HG03159 (cell line): ENCODE results near the gene TRMT112.

Experiments used
- ATAC-seq: cut with Tn5 transposase; IDR thresholded peaks from one replicate; pipeline ENCODE4 v1.9.1; 2021; ENCODE audit warnings: mild to moderate bottlenecking, moderate library complexity; ENCODE audit not compliant: unreplicated experiment

The TRMT112 gene

DNA sequence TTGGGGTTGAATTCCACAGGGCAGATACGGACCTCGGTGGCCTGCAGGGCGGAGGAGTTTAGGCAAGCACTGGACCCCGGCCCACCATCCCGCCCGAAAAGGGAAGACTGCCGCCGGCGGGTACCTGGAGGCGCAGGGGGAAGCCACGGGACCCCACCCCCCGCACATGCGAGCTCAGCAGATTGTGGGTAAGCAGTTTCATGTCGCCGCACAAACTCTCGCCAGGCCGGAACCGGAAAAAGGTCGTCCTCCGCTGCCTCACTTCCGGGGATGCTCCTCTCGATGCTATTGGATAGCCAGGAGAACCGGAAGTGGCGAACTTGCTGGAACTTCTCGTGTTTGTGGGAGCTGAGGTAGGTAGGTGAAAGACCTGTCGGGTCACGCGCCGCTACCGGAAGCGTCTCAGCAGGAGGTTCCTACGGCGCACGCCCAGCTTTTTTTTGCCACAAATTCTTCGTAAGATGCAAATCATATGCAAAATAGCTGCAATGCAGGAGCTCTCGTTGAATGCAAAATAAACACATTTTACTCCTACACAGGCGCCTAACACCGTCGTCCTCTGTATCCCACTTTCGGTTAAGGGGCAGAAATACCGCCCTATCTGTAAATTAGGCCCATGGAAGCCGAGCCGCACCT lies at the start of gene TRMT112:
Gene TRMT112, minus strand, starts transcription at position 235 of the 636 bp plus-strand sequence. Its CDS starts 33 bp downstream, at position 202.
- peak; percentile 60 for ATAC-seq

DNA sequence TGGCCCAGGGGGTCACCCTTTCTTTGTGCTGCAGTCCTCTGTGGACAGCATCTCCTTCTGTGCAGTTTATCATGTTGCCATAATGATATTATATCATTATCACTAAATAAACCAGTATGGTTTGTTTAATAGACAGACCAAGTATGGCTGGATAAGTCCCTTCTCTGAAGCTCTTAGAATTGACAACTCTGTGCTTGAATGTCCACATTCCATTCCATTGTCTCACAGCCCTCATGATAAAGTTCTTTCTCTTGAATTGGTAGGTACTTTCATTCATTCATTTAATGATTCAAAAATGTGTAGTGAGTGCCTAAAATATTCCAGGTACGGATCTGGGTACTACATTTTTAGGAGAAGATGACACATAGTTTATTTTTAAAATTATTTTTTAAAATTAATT lies 49.4 kb upstream of the TRMT112 start:
- no peak for ATAC-seq

DNA sequence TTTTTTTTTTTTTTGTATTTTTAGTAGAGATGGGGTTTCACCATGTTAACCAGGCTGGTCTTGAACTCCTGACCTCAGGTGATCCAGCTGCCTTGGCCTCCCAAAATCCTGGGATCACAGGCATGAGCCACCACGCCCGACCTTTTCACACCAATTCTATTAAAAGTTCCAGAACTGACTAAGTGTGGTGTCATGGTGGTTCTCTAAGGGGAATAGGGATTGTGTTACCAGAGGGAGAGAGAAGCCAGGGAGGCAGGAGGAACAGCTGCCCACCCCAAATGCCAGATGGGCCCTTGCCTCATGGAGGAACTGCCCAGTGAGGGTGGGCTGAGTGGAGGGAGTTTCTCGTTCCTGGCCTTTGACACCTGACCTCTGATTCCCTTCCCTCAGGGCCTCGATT lies 47.6 kb upstream of the TRMT112 start:
- ATAC-seq, result no peak

DNA sequence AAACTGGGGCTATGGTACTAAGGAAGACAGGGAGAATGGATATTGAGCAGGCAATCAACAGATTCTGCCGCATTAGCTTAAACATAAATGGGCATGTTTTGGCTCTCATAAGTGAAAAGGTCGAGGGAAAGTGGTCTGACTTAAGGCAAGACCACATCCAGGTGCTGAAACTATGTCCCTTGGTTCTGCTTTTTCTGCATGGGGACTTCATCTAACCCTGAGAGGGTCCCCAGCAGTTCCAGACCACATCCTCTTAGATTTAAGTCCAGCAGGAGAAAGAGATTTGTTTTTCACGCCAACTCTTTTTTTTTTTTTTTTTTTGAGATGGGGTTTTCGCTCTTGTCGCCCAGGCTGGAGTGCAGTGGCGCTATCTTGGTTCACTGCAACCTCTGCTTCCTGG lies 47.1 kb upstream of the TRMT112 start:
- ATAC-seq, result no peak

DNA sequence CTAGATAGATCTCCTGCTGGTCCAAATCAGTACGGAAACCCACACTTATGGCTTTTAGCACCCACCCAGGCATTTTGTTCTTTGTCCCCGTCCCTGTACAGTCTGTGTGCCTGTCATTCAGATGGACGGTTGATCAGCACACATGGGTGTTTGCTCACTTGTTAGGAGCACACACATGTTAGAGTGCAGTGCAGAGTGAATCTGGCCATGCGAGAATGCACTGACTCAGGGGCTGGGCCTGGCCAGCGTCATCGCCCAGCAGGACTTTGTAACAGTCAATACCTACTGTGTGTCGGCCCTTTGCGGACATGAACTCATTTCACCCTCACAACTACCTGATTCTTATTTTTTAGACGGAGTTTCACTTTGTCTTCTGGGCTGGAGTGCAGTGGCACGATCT lies 45.0 kb upstream of the TRMT112 start:
- ATAC-seq, result no peak

DNA sequence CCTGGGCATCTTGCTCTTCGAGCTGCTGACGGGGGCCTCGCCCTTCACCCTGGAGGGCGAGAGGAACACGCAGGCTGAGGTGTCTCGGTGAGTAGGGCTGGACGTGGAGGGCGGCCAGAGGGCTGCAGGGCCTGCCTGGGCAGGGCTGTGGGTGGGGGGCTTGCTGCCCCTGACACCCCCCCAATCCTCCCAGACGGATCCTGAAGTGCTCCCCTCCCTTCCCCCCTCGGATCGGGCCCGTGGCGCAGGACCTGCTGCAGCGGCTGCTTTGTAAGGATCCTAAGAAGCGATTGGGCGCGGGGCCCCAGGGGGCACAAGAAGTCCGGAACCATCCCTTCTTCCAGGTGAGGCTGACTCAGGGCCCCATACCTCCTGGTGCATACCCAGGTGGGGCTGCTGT lies 44.3 kb upstream of the TRMT112 start:
- ATAC-seq, result no peak

DNA sequence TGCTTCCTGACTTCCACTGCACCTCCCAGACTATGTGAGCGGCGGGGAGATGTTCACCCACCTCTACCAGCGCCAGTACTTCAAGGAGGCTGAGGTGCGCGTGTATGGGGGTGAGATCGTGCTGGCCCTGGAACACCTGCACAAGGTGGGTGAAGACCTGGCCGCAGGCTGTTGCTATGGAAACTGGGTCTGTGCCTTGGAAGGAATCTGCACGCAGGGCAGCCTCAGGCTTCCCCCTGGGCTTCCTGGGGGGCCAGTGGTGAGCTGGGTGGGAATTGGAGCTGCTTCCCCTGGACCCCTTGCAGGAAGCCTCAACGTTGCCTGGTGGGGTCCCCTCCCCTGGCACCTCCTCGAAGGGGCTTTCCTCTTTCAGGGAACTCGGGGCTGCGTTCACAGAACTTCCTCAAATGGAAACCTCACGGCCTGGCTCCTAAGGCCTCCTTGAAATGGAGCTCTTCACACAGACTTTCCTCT lies 43.1 kb upstream of the TRMT112 start:
- no peak for ATAC-seq

DNA sequence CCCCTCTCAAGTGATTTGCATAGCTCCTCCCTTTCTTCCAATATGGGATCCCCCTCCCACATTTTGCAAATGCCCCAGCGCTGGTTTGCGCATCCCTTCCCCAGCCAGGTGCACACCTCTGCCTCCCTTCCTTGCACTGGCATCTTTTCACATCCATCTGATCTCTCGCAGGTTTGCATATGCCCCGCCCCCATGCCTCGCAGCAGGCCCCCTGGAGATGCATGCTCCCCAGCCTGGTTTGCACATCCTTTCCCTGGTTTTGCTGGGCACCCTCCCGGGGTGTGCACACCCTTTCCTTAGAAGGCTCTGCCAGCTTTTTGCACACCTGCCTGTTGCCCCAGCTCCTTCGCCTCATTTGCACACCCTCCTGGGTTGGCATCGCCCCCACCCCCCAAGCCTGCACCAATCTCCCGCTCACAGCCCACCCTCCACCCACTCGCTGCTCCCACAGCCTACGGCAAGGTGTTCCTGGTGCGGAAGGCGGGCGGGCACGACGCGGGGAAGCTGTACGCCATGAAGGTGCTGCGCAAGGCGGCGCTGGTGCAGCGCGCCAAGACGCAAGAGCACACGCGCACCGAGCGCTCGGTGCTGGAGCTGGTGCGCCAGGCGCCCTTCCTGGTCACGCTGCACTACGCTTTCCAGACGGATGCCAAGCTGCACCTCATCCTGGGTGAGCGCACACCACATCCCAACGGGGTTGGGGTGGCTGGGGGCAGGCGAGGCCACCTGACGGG lies 42.5 kb upstream of the TRMT112 start:
- no peak for ATAC-seq

DNA sequence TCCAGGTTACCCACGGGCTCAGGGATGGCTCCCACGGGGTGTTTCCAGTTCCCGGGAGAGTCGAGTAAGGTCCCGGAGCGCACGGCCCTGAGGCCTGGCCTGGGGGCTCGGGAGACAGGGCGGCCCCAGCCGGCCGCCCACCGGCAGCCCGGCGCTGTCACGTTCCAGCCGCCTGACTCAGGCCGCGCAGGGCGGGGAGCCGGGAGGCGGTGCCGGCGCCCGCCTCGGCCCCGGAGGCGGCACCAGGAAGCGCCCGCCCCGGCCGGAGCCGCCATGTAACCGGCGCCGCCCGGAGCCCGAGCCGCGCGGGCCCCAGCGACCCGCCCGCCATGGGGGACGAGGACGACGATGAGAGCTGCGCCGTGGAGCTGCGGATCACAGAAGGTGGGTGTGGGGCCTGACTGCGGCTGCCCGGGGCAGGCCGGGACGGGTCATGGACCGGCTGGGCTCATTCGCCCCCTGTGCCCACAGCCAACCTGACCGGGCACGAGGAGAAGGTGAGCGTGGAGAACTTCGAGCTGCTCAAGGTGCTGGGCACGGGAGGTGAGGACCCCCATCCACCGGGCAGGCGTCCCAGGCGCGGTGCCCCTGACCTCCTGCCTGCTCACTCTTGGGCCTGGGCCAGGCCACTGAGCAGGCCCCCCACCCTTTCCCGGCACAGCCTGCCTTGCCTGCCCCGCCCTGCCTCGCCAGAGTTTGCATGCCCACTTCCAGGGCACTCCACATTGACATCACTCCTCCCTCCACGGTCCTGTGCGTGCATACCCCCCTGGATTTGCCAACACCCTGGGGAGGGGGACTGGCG lies 41.8 kb upstream of the TRMT112 start, which contains the start of gene RPS6KA4:
Gene RPS6KA4, plus strand, starts transcription at position 256 of the 805 bp plus-strand sequence. Its CDS starts 74 bp downstream, at position 330.
- no peak for ATAC-seq

DNA sequence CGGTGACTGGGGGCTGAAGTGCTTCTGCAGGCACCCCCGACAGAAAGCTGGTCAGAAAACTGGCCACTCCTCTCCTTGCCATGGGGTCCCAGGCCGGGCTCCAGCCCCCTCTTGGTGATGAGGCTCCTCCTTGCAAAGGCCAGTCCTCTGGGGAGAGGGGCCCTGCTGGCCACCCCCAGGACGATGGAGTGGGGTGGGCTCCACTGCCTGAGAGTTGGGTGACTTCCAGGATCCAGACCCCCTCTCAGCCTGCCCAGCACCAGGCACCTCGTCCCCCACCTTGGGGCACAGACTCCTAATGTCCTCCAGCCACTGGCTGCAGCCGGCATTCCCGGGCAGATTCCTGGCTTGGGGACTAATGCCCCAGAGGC lies 41.2 kb upstream of the TRMT112 start:
- no peak for ATAC-seq

DNA sequence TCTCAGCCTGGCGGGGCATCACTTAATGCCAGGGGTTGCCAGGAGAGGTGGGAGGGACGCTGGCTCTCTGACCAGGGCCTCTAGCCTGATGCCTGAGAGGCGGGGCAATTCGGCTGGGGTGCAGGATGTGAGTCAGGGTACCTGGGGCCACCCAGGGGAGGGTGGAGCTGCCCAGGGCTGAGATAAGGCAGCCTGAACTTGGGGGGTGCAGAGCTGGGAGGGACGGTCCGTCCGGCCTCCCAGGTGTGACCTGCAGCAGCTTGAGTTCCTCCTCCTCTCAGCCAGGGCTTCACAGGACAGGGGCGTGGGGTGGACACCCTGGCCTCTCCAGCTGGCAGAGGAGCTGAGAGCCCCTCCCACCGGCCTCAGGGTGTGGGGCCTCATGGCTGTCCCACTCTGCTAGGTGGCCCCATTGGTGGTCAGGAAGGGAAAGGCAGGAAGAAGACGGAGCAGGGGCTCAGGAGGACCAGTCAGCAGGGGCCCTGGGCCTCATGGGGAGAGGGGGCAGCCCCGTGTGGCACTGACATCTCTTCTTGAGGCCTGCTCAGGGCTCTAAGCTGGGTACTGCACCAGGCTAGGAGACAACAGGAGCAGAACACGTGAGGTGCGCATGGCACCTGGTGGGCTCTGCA lies 40.7 kb upstream of the TRMT112 start:
- ATAC-seq, result no peak

DNA sequence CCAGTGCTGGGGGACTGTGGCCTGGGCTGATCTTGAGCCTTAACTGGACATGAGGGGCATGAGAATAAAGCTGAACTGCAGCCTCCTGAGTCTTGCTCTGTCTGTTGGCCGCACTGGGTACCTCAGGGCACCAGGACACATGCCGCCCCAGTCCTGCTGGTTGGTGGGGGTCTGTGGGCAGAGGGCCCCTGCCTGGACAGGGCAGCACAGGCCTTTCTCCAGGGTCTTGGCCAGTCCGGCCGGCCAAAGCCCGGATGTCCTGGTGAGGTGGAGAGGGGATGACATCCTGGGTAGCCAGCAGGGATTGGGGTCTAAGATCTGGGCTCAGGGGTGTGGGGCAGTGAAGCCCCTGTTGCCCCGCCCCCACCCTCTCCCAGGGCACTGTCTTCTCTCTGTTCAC lies 40.1 kb upstream of the TRMT112 start:
- ATAC-seq, result no peak

DNA sequence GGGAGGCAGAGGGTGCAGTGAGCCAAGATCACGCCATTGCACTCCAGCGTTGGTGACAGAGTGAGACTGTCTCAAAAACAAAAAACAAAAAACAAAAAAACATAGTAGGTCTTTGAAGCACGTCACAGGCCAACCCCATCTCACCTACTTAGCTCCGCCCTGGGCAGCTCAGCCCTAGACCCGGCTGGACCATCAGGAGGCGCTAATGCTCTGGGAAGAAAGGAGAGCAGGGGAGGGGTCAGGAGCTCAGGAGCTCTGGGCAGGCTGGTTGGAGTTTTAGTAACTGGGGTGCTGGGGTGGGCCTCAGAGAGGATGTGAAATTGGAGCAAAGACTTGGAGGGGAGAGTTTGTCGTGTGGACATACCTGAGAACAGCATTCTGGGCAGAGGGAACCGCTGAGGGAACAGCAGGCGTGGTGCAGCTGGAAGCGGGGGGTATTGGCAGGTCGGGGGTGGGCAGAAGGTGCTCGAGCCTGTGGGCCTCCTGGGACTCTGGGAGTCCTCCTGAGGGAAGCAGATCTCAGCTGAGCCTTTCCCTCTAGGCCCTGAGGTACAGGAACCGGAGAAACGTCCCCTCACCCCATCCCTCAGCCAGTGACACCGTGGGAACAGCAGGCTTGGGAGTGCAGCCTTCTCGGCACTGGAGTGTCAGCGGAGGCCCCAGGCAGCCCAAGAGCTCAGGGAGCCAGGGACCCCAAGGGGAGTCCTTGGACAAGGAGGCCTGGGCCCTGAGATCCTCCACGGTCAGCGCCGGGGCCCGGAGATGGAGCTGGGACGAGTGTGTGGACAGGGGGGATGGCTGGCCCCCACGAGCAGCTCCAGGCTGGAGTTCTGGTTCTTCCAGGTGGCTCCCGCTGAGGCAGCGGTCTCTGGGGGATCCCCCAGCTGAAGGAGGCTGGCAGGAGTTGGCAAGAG lies 39.4 kb upstream of the TRMT112 start:
- no peak for ATAC-seq

DNA sequence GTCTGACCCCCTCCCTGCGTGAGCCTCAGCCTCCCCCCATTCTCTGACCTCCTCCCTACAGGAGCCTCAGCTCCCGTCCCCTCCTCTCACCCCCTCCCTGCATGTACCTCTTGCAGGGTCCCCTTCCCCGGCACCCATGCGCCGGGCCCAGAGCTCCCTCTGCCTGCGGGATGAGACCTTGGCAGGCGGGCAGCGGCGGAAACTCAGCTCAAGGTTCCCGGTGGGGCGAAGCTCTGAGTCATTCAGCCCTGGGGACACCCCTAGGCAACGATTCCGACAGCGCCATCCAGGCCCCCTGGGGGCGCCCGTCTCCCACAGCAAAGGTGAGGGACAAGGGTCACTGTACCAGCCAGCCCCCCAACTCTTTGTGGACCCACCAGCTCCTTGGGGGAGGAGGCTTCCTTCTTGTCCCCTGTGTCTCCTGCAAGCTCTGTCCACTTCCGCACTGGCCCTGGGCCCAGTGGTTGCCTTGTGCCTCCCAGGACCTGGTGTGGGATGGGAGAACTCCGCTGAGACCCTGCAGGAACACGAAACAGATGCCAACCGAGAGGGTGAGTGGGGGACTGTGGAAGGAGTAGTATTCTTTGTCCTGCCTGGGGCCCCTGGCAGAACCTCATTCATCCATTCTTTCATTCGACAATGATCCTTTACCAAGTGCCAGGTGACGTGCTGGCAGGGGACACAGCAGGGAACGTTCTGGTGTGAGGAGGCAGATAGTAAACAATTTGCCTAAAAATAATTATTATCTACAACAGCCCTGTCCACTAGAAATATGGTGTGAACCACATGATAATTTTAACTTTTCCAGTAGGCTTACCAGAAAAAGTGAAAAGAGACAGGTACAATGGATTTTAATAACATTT lies 38.0 kb upstream of the TRMT112 start:
- no peak for ATAC-seq

DNA sequence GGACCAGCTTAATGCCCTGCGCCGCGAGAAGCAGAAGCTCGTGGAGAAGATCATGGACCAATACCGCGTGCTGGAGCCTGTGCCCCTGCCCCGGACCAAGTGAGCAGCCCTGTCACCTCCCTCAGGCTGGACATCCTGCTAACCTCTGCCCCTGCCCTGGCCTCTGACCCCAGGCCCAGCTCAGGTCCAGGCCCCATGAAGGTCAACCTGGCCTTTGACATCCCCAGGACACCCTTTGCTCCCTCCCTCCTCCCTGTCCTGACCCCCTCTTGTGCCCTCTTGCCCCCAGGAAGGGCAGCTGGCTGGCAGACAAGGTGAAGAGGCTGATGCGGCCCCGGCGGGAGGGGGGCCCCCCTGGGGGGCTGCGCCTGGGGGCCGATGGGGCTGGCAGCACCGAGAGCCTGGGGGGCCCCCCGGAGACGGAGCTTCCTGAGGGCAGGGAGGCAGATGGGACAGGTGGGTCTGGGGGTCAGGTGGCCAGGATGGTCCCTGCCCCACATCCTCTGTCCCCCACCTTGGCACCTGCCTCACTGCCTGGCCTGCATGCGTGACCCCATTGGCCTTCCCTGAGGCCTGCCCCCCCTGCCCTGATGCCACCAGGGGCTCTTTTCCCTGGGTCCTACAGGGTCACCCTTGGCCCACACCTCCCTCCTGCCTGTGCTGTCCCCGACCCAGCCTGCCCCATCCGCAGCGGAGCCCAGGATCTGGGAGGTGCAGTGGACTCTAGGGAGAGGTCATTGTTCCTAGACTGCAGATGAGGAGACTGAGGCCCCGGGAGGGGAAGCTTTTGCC lies 36.6 kb upstream of the TRMT112 start:
- ATAC-seq, result no peak

DNA sequence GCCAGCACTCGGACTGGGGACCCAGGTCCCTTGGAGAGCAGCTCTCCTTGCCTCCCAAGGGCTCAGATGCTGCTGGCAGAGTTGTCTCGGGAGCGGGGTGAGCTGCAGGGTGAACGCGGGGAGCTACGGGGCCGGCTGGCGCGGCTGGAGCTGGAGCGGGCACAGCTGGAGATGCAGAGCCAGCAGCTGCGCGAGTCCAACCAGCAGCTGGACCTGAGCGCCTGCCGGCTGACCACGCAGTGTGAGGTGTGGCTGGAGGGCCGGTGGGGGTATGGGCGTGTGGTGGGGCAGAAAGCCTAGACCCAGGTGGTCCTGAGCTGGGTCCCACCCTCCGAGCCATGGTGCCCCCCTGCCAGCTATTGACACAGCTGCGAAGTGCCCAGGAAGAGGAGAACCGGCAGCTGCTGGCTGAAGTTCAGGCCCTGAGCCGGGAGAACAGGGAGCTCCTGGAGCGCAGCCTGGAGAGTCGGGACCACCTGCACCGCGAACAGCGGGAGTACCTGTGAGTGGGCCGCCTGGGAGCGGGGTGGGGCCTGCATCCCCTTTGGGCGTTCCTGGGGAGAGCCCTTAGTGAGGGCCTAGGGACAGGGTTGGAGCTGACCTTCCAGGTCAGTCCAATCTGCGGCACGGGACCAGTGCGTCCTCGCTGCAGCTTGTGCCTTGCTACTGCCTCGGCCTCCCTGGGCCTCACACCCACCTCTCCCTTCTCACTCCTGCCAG lies 35.8 kb upstream of the TRMT112 start:
- ATAC-seq, result no peak

DNA sequence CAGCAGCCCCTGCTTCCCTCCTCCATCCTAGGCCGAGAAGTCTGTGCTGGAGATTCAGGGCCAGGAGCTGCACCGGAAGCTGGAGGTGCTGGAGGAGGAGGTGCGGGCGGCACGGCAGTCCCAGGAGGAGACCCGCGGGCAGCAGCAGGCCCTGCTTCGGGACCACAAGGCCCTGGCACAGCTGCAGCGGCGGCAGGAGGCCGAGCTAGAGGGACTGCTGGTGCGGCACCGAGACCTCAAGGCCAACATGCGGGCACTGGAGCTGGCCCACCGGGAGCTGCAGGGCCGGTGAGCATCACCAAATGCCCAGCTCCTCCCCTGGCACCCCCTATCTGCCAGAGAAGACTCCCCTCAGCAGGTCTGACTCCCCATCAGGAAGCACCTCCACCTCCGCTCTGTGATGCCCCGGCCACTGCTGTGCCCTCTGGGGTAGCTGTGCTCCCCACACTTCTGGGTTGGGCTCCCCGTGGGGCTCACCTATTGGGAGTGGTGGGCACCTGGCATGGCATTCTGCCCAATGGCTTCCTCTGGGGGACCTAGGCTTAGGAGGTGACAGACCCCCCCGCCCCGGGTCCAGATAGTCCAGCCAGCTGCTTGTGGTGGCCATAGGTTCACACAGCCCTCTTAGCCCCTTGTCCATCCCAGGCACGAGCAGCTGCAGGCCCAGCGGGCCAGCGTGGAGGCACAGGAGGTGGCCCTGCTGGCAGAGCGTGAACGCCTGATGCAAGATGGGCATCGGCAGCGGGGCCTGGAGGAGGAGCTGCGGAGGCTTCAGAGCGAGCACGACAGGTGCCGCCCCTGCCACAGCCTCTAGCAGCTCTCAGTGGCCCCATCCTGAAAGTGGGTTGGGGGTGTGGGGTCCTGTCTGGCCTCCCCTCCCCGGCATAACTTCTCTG lies 35.0 kb upstream of the TRMT112 start:
- no peak for ATAC-seq
